ENCODE data around the gene EPHA3. TPM values are rescaled to one million over a fixed set of nuclear protein-coding genes. Genes with fewer than 3 reads are reported as not detected.

The EPHA3 gene
- total RNA-seq, 1 donor from 2014 or later, result 27.7 TPM

DNA sequence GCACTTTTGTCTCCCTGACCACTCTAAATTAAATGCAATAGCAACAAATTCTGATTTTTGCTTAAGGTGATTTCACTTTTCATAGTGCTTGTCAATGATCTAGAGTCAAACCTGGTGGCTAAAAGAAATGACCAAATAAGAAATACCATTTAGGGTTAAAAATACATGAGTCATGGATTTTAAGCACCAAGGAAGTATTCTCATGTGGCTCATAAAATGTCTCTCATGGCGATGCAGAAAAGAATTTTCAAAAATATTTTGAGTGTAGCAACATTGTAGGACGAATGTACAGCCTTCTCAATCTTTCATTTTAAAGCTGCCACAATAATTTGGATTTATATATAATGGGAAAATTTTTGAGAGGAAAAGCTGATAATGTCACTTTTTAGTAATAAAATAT, 193.6 kb downstream of the EPHA3 start:
- Histone ChIP-seq H3K27ac (ENCODE audit: low read depth, low read length) (no peak overlapping the region), H3K9ac (ENCODE audit: low read depth in 1 of 3, low read length in 3 of 3) (no peak overlapping the region), H3K27me3 (ENCODE audit: control insufficient read depth in 3 of 3, insufficient read depth in 3 of 3, low read length in 3 of 3) (no peaks in the 10 kb centered on the region), H3K4me1 (ENCODE audit: control insufficient read depth in 3 of 3, insufficient read depth in 3 of 3, low read length in 3 of 3) (no peaks in the 10 kb centered on the region), H3K4me3 (ENCODE audit: low read length in 3 of 3) (no peak overlapping the region), H3K9me3 (ENCODE audit: control insufficient read depth in 3 of 3, low read length in 3 of 3) (no peaks in the 10 kb centered on the region), H3K36me3 (ENCODE audit: control insufficient read depth in 3 of 3, insufficient read depth in 3 of 3, low read length in 3 of 3) (no peaks in the 10 kb centered on the region)

DNA sequence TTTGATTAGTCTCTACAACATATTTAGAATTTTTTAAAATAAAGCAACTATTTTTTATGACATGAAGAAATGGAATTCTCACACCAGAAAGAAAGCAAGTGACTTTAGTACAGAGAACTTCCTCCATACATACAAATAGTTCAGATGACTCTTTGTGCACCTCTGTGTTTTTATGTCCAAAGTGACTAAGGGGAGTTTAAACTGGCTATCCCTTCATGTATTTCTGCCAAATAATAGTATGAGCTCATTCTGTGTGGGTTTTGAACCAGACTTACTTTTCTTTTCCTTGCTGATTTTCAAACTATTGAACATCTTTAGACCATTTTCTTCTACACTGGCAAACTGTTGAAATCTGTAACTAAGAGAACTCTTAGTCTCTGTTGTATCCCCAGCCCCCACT, 196.3 kb downstream of the EPHA3 start:
- no peaks in the 10 kb centered on the region for H3K4me1 ChIP-seq (ENCODE audit: control insufficient read depth in 3 of 3, insufficient read depth in 3 of 3, low read length in 3 of 3)
- no peak overlapping the region for H3K9ac ChIP-seq (ENCODE audit: low read depth in 1 of 3, low read length in 3 of 3)
- no peak overlapping the region for H3K27ac ChIP-seq (ENCODE audit: low read depth, low read length)
- H3K27me3 ChIP-seq (ENCODE audit: control insufficient read depth in 3 of 3, insufficient read depth in 3 of 3, low read length in 3 of 3), result no peaks in the 10 kb centered on the region
- no peak overlapping the region for H3K4me3 ChIP-seq (ENCODE audit: low read length in 3 of 3)
- no peaks in the 10 kb centered on the region for H3K9me3 ChIP-seq (ENCODE audit: control insufficient read depth in 3 of 3, low read length in 3 of 3)
- no peaks in the 10 kb centered on the region for H3K36me3 ChIP-seq (ENCODE audit: control insufficient read depth in 3 of 3, insufficient read depth in 3 of 3, low read length in 3 of 3)

- Histone ChIP-seq H3K9me3 (ENCODE audit: control insufficient read depth in 3 of 3, low read length in 3 of 3) (no peaks in the 10 kb centered on the region), H3K27ac (ENCODE audit: low read depth, low read length) (no peak overlapping the region), H3K4me3 (ENCODE audit: low read length in 3 of 3) (no peak overlapping the region), H3K27me3 (ENCODE audit: control insufficient read depth in 3 of 3, insufficient read depth in 3 of 3, low read length in 3 of 3) (no peaks in the 10 kb centered on the region), H3K36me3 (ENCODE audit: control insufficient read depth in 3 of 3, insufficient read depth in 3 of 3, low read length in 3 of 3) (no peaks in the 10 kb centered on the region), H3K9ac (ENCODE audit: low read depth in 1 of 3, low read length in 3 of 3) (no peak overlapping the region), H3K4me1 (ENCODE audit: control insufficient read depth in 3 of 3, insufficient read depth in 3 of 3, low read length in 3 of 3) (no peaks in the 10 kb centered on the region)
Observed at GRCh38 chr3:89306540-89306939, 199.1 kb downstream of the EPHA3 start.

DNA sequence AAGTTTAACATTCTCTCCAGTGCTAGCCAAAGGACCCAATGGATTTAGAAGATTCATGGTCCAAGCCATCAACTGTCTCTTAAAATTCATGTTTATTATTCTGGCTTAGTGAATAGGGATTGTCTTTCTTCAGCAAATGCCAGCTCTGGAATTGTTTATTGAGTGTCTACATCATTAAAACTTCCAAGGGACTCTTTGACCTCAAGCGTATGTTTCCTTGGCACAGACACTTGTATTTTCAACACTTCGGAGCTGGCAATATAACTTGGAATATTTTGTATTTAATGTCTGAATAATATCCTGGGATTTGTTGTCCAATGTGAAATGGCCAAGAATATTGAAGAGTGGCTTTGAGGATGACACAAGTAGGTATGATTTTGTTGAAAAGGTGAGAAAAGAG, 204.2 kb downstream of the EPHA3 start:
- no peak overlapping the region for H3K27ac ChIP-seq (ENCODE audit: low read depth, low read length)
- H3K4me1 ChIP-seq (ENCODE audit: control insufficient read depth in 3 of 3, insufficient read depth in 3 of 3, low read length in 3 of 3), result no peaks in the 10 kb centered on the region
- H3K36me3 ChIP-seq (ENCODE audit: control insufficient read depth in 3 of 3, insufficient read depth in 3 of 3, low read length in 3 of 3), result no peaks in the 10 kb centered on the region
- H3K9me3 ChIP-seq (ENCODE audit: control insufficient read depth in 3 of 3, low read length in 3 of 3), result no peaks in the 10 kb centered on the region
- no peaks in the 10 kb centered on the region for H3K27me3 ChIP-seq (ENCODE audit: control insufficient read depth in 3 of 3, insufficient read depth in 3 of 3, low read length in 3 of 3)
- H3K9ac ChIP-seq (ENCODE audit: low read depth in 1 of 3, low read length in 3 of 3), result no peak overlapping the region
- no peak overlapping the region for H3K4me3 ChIP-seq (ENCODE audit: low read length in 3 of 3)

- no peak overlapping the region for H3K4me3 ChIP-seq (ENCODE audit: low read length in 3 of 3)
- no peaks in the 10 kb centered on the region for H3K27me3 ChIP-seq (ENCODE audit: control insufficient read depth in 3 of 3, insufficient read depth in 3 of 3, low read length in 3 of 3)
- H3K36me3 ChIP-seq (ENCODE audit: control insufficient read depth in 3 of 3, insufficient read depth in 3 of 3, low read length in 3 of 3), result no peaks in the 10 kb centered on the region
- no peak overlapping the region for H3K27ac ChIP-seq (ENCODE audit: low read depth, low read length)
- H3K9ac ChIP-seq (ENCODE audit: low read depth in 1 of 3, low read length in 3 of 3), result no peak overlapping the region
- H3K4me1 ChIP-seq (ENCODE audit: control insufficient read depth in 3 of 3, insufficient read depth in 3 of 3, low read length in 3 of 3), result no peaks in the 10 kb centered on the region
- no peaks in the 10 kb centered on the region for H3K9me3 ChIP-seq (ENCODE audit: control insufficient read depth in 3 of 3, low read length in 3 of 3)
Observed at GRCh38 chr3:89312141-89312540, 204.7 kb downstream of the EPHA3 start.

- no peaks in the 10 kb centered on the region for H3K9me3 ChIP-seq (ENCODE audit: control insufficient read depth in 3 of 3, low read length in 3 of 3)
- H3K4me3 ChIP-seq (ENCODE audit: low read length in 3 of 3), result no peak overlapping the region
- H3K27me3 ChIP-seq (ENCODE audit: control insufficient read depth in 3 of 3, insufficient read depth in 3 of 3, low read length in 3 of 3), result no peaks in the 10 kb centered on the region
- H3K9ac ChIP-seq (ENCODE audit: low read depth in 1 of 3, low read length in 3 of 3), result no peak overlapping the region
- no peaks in the 10 kb centered on the region for H3K36me3 ChIP-seq (ENCODE audit: control insufficient read depth in 3 of 3, insufficient read depth in 3 of 3, low read length in 3 of 3)
- no peaks in the 10 kb centered on the region for H3K4me1 ChIP-seq (ENCODE audit: control insufficient read depth in 3 of 3, insufficient read depth in 3 of 3, low read length in 3 of 3)
- H3K27ac ChIP-seq (ENCODE audit: low read depth, low read length), result no peak overlapping the region
Observed at GRCh38 chr3:89314454-89315098, 207.2 kb downstream of the EPHA3 start.

- no peaks in the 10 kb centered on the region for H3K36me3 ChIP-seq (ENCODE audit: control insufficient read depth in 3 of 3, insufficient read depth in 3 of 3, low read length in 3 of 3)
- H3K9me3 ChIP-seq (ENCODE audit: control insufficient read depth in 3 of 3, low read length in 3 of 3), result no peaks in the 10 kb centered on the region
- no peak overlapping the region for H3K4me3 ChIP-seq (ENCODE audit: low read length in 3 of 3)
- no peaks in the 10 kb centered on the region for H3K27me3 ChIP-seq (ENCODE audit: control insufficient read depth in 3 of 3, insufficient read depth in 3 of 3, low read length in 3 of 3)
- H3K4me1 ChIP-seq (ENCODE audit: control insufficient read depth in 3 of 3, insufficient read depth in 3 of 3, low read length in 3 of 3), result no peaks in the 10 kb centered on the region
- H3K9ac ChIP-seq (ENCODE audit: low read depth in 1 of 3, low read length in 3 of 3), result no peak overlapping the region
- no peak overlapping the region for H3K27ac ChIP-seq (ENCODE audit: low read depth, low read length)
Observed at GRCh38 chr3:89315750-89316470, 208.5 kb downstream of the EPHA3 start.

GRCh38 chr3:89320186-89320585, 212.8 kb downstream of the EPHA3 start:
- Histone ChIP-seq H3K9ac (ENCODE audit: low read depth in 1 of 3, low read length in 3 of 3) (no peak overlapping the region), H3K4me3 (ENCODE audit: low read length in 3 of 3) (no peak overlapping the region), H3K4me1 (ENCODE audit: control insufficient read depth in 3 of 3, insufficient read depth in 3 of 3, low read length in 3 of 3) (no peaks in the 10 kb centered on the region), H3K36me3 (ENCODE audit: control insufficient read depth in 3 of 3, insufficient read depth in 3 of 3, low read length in 3 of 3) (no peaks in the 10 kb centered on the region), H3K9me3 (ENCODE audit: control insufficient read depth in 3 of 3, low read length in 3 of 3) (no peaks in the 10 kb centered on the region), H3K27ac (ENCODE audit: low read depth, low read length) (no peak overlapping the region), H3K27me3 (ENCODE audit: control insufficient read depth in 3 of 3, insufficient read depth in 3 of 3, low read length in 3 of 3) (no peaks in the 10 kb centered on the region)

DNA sequence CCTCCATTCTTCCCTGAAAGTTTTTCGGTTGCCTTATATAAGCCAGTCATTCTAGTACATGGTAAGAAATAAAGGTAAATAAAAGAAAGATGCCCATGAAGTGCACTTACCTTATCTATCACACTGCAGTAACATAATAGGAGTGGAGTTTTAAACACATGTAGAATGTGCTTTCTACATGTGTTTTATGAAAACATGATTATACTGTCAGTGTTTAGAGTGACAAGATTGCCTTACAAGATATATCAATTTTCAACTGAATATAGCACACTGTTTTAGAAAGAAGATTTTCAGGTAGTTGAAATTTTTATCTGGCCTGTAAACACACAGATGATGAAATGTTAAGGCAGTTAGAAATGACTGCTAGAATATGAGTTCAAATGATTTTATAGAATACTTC, 219.6 kb downstream of the EPHA3 start:
- Histone ChIP-seq H3K27ac (ENCODE audit: low read depth, low read length) (no peak overlapping the region), H3K4me1 (ENCODE audit: control insufficient read depth in 3 of 3, insufficient read depth in 3 of 3, low read length in 3 of 3) (no peaks in the 10 kb centered on the region), H3K4me3 (ENCODE audit: low read length in 3 of 3) (no peak overlapping the region), H3K36me3 (ENCODE audit: control insufficient read depth in 3 of 3, insufficient read depth in 3 of 3, low read length in 3 of 3) (no peaks in the 10 kb centered on the region), H3K9me3 (ENCODE audit: control insufficient read depth in 3 of 3, low read length in 3 of 3) (no peaks in the 10 kb centered on the region), H3K27me3 (ENCODE audit: control insufficient read depth in 3 of 3, insufficient read depth in 3 of 3, low read length in 3 of 3) (no peaks in the 10 kb centered on the region), H3K9ac (ENCODE audit: low read depth in 1 of 3, low read length in 3 of 3) (no peak overlapping the region)

- H3K4me1 ChIP-seq (ENCODE audit: control insufficient read depth in 3 of 3, insufficient read depth in 3 of 3, low read length in 3 of 3), result no peaks in the 10 kb centered on the region
- no peaks in the 10 kb centered on the region for H3K36me3 ChIP-seq (ENCODE audit: control insufficient read depth in 3 of 3, insufficient read depth in 3 of 3, low read length in 3 of 3)
- no peak overlapping the region for H3K9ac ChIP-seq (ENCODE audit: low read depth in 1 of 3, low read length in 3 of 3)
- no peak overlapping the region for H3K27ac ChIP-seq (ENCODE audit: low read depth, low read length)
- no peaks in the 10 kb centered on the region for H3K27me3 ChIP-seq (ENCODE audit: control insufficient read depth in 3 of 3, insufficient read depth in 3 of 3, low read length in 3 of 3)
- no peak overlapping the region for H3K4me3 ChIP-seq (ENCODE audit: low read length in 3 of 3)
- no peaks in the 10 kb centered on the region for H3K9me3 ChIP-seq (ENCODE audit: control insufficient read depth in 3 of 3, low read length in 3 of 3)
Observed at GRCh38 chr3:89332386-89332785, 225.0 kb downstream of the EPHA3 start.

All from skeletal muscle tissue (tissue), 4 donors.